ES-I3 (cell line): ENCODE measurements around the gene PAFAH1B2.

ENCODE experiments used
- H3K36me3 ChIP-seq: 2 replicates; pipeline ENCODE4 v1.6.1; 2013; ENCODE audit warnings: mild to moderate bottlenecking, low read length, control low read depth, moderate library complexity; ENCODE audit not compliant: insufficient read depth
- H3K4me1 ChIP-seq: 2 replicates; pipeline ENCODE4 v1.6.1; 2013; ENCODE audit warnings: mild to moderate bottlenecking, control low read depth, low read length; ENCODE audit not compliant: insufficient read depth
- H3K9ac ChIP-seq: 2 replicates; pipeline ENCODE4 v1.6.1; 2013; ENCODE audit warnings: low read depth, mild to moderate bottlenecking, low read length, moderate library complexity
- H3K9me3 ChIP-seq: 2 replicates; pipeline ENCODE4 v1.6.1; 2013; ENCODE audit warnings: mild to moderate bottlenecking, low read length, moderate library complexity; ENCODE audit not compliant: control insufficient read depth, insufficient read depth

Gene PAFAH1B2

DNA sequence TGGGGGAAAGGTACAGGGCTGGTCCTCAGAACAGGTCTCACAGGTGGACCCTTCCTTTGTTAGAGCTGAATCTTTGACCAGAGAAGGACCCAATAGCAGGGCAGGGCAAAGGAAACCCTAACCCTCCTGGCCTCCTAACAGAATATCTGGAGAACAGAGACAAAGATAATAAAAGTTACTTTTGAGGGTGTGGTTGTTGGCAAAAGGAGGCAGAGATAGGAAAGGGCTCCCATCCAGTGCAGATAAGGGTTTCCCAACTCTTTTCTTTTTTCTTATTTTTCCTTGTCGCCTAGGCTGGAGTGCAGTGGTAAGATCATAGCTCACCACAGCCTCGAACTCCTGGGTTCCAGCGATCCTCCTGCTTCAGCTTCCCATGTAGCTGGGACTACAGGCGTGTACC lies 75.9 kb downstream of the PAFAH1B2 start:
- no peak overlapping the region for H3K9ac ChIP-seq
- no peaks in the 10 kb centered on the region for H3K4me1 ChIP-seq
- no peaks in the 10 kb centered on the region for H3K9me3 ChIP-seq
- peaks cover 26% of the 10 kb centered on the region for H3K36me3 ChIP-seq

- Histone ChIP-seq H3K9ac (no peak overlapping the region), H3K4me1 (no peaks in the 10 kb centered on the region), H3K36me3 (peaks cover 26% of the 10 kb centered on the region), H3K9me3 (no peaks in the 10 kb centered on the region)
These were observed 76.5 kb downstream of the PAFAH1B2 start for GRCh38 chr11:117220568-117220967.

DNA sequence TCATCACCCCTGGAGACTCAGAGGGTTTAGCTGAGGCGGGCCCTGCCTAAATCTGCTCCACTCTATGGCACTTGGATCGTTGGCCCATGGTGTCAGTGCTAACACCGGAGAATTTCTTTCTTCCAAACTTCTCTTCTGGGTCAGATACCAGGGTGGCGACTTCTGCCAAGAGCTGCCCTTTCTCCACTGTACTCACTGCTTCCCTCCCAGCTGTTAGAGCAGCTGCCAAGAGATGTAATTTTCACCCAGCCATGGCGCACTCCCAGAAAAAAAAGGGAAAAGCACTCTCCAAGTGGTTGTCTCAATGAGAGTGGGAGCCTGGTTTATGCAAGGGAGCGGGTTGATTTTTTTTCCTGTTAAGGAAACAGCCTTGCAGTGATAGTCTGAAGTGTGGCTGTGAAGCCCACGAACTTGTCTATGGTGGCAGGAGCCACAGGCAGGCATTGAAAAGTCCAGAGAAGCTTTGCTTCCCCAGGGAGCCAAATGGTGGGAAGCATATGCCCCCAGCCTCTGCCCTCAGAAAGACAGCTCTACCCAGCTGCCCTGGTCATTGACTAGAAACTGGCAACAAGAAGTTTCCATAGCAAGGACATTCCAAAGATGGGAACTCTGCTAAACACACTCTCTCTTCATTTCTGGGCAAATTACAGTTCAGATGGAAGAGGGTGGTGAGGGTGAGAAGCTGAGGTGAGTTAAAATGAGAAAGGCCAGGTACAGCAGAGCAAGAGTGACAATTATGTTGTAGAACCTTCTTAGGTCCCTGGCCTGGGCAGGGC lies 77.1 kb downstream of the PAFAH1B2 start:
- Histone ChIP-seq H3K36me3 (peaks cover 22% of the 10 kb centered on the region), H3K9me3 (no peaks in the 10 kb centered on the region), H3K9ac (no peak overlapping the region), H3K4me1 (no peaks in the 10 kb centered on the region)

DNA sequence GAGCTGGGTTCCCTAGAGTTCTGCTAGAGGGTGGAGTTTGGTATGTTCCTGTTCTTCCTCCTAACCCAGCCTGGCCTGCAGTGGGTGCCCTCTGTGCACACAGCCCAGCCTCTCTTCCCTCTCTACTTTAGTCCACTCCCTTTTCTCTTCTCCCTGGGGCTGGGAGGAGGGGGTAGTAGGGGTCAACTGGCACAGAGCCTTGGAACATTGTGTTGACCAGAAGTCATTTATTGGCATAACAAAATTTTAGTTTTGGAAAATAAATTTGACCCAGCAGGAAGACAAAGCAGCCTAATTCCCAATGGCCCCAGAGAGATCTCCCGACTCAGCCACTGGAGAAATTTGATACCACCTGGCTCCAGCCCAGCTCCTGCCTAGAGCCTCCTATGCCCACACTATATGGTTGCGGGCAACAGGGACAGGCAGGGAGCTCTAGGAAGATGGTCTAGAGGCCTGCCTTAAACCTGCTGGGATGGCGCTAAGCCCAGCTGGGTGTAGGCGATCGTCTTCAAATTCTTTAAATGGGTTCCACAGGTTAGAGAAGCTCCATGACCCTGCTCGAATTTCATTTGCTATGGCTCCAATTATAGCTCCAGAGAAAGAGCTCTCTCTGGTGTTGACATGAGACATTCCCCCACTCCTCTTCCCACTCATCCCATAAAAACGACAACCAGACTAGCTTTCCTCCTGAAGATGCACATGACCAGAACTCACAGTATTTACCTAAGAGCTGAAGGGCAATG lies 77.9 kb downstream of the PAFAH1B2 start:
- no peaks in the 10 kb centered on the region for H3K4me1 ChIP-seq
- H3K9ac ChIP-seq = no peak overlapping the region
- peaks cover 21% of the 10 kb centered on the region for H3K36me3 ChIP-seq
- no peaks in the 10 kb centered on the region for H3K9me3 ChIP-seq

DNA sequence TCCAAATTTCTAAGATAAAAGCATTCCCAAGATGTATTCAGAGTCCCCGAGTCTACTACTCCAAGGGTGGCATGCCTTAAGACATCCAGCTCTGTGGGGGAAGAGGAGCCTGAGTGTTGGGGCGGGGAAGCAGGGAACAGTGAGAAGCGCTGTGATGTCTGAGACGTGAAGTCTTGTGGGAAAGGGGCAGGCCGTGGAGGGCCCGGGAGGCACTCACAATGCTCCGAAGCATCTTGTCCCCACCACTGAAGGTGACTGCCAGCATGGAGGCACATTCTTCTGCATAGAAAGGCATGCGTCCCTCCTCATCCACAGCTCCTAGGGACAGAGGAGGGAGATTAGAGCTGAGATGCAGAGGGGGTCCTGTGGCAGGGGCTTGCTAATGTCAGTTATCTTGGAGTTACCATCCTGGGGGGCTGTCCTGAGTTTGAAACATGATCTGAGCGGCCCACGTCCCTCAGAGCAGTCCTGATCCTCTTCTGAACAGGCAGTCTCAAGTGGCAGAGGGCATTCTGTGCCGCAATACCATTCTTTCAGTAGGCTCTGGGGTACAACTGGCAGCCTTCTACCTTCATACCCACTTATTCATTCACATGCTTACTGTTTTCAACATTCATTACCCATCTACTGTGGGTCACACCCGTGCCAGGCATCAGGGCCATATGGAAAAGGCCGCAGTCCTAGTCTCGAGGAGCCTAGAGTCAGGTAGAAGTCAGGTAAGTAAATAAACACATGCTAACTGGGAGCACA lies 79.1 kb downstream of the PAFAH1B2 start:
- Histone ChIP-seq H3K36me3 (peaks cover 20% of the 10 kb centered on the region), H3K9me3 (no peaks in the 10 kb centered on the region), H3K9ac (no peak overlapping the region), H3K4me1 (no peaks in the 10 kb centered on the region)

DNA sequence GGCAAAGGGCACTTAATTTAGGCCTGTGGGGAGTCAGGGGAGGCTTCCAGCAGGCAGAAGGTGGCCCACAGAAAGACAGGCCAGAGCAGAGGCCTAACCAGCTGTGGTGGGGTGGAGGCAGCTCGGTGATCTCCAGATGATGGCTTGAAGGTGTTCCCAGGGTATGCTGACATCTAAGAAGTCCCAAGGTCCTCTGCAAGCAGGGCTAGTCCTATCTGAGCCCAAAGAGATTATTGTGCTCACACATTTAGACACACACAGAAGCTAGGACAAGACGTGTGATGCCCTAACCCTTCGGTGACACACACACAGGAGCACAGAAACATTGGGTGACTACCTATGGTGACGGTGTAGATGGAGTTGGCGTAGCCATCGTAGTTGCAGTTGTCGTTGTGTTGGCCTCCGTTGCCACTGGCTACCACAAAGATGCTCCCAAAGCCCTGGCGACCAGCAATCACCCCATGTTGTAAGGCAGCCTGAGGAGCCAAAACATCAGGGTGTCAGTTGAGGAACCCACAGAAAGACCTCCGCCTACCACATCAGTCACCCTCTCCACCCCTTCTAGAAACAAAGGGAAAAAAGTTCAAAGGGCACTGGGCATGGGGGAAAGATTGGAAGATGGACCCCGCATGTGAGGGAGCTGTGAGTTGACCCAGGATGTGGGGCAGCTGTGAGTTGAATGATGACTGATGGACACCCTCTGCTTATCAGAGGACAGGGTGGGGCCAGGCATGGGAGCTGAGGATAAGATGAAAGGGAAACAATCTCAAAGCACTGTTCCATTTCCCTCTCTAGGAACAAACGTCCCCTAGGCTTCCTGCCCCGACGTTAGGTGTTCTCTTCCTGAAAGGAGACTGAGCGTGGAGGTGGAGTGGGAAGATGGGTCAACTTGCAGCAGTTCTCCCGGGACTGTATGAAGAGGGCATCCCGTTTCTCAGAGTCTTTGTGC lies 79.9 kb downstream of the PAFAH1B2 start:
- H3K9ac ChIP-seq = no peak overlapping the region
- H3K4me1 ChIP-seq = no peaks in the 10 kb centered on the region
- peaks cover 13% of the 10 kb centered on the region for H3K36me3 ChIP-seq
- H3K9me3 ChIP-seq = no peaks in the 10 kb centered on the region

DNA sequence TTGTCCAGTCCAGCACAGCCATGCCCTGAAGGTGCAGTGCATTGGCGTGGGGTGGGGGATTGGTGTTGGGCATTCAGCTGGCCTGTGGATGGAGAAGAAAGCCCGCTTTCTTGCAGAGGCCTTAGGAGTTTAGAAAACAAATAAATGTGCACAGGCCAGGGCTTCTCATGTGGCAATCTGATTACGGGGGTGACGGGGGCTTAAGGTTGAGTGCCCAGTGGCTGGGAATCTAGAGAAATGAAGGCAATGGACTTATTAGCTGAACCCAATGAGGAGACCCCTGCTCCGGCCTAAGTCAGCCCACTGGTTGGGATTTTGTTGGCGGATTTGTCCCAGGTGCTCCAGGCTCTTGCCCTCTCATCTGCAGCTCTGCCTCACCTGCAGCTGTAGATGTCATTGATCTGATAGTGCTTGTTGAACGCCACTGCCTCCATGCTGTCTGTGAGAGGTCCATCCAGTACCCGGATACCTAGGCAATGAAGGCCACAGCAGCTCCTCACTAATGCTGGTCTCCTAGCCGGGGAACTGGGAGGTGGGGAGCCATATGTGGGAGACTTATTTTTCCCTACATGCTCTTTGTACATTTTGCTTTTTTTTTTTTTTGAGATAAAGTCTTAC lies 81.6 kb downstream of the PAFAH1B2 start:
- no peaks in the 10 kb centered on the region for H3K9me3 ChIP-seq
- H3K4me1 ChIP-seq = no peaks in the 10 kb centered on the region
- H3K36me3 ChIP-seq = peaks cover 6% of the 10 kb centered on the region
- H3K9ac ChIP-seq = no peak overlapping the region
